Mesenchymal stem cell (in vitro differentiated cells and primary cell): Measurements from ENCODE around the gene HSH2D.

ENCODE experiments used
- DNase-seq: peaks from one replicate; pipeline ENCODE4 v3.0.0-alpha.2; 2013
- H2AFZ ChIP-seq: one replicate; pipeline ENCODE4 v1.6.1; 2013; ENCODE audit warnings: low read depth, mild to moderate bottlenecking, control low read depth, inconsistent platforms, low read length, moderate library complexity
- H2AK5ac ChIP-seq: 2 replicates; pipeline ENCODE4 v1.6.1; 2013; ENCODE audit warnings: low read length, moderate library complexity, mild to moderate bottlenecking, inconsistent platforms; ENCODE audit not compliant: severe bottlenecking
- H2BK120ac ChIP-seq: one replicate; pipeline ENCODE4 v1.6.1; 2013; ENCODE audit warnings: low read depth, mild to moderate bottlenecking, inconsistent platforms, low read length, moderate library complexity
- H2BK12ac ChIP-seq, 2 experiments: one replicate each; pipeline ENCODE4 v1.6.1; 2013; ENCODE audit warnings: inconsistent platforms in 2 of 2, low read length in 2 of 2, mild to moderate bottlenecking in 2 of 2, moderate library complexity in 2 of 2, control low read depth in 1 of 2
- H2BK15ac ChIP-seq: one replicate; pipeline ENCODE4 v1.6.1; 2013; ENCODE audit warnings: mild to moderate bottlenecking, low read depth, inconsistent platforms; ENCODE audit not compliant: poor library complexity, severe bottlenecking
- H2BK5ac ChIP-seq: 2 replicates; pipeline ENCODE4 v1.6.1; 2013; ENCODE audit warnings: low read depth, mild to moderate bottlenecking, low read length, control low read depth, inconsistent platforms; ENCODE audit not compliant: poor library complexity, severe bottlenecking
- H3K14ac ChIP-seq, 2 experiments: one replicate each; pipeline ENCODE4 v1.6.1; 2013; ENCODE audit warnings: inconsistent platforms in 2 of 2, low read length in 2 of 2, control low read depth in 1 of 2, mild to moderate bottlenecking in 1 of 2, moderate library complexity in 1 of 2
- H3K18ac ChIP-seq, 2 experiments: one replicate each; pipeline ENCODE4 v1.6.1; 2013; ENCODE audit warnings: inconsistent platforms in 2 of 2, low read length in 2 of 2, control low read depth in 1 of 2, low read depth in 1 of 2, mild to moderate bottlenecking in 1 of 2
- H3K23ac ChIP-seq, 2 experiments: one replicate each; pipeline ENCODE4 v1.6.1; 2013; ENCODE audit warnings: inconsistent platforms in 2 of 2, low read length in 2 of 2, mild to moderate bottlenecking in 2 of 2, moderate library complexity in 2 of 2, control low read depth in 1 of 2
- H3K27ac ChIP-seq: 2 replicates; pipeline ENCODE4 v1.5.1; 2013; ENCODE audit warnings: mild to moderate bottlenecking, moderate library complexity, low read length, control low read depth, inconsistent platforms; ENCODE audit not compliant: poor library complexity, severe bottlenecking
- H3K27me3 ChIP-seq, 2 experiments: 2 replicates each; pipeline versions ENCODE4 v1.6.1 to v1.7.0; 2013; ENCODE audit warnings: low read length in 2 of 2, mild to moderate bottlenecking in 2 of 2, moderate library complexity in 2 of 2, control low read depth in 1 of 2, inconsistent platforms in 1 of 2; ENCODE audit not compliant: control insufficient read depth in 1 of 2, insufficient read depth in 1 of 2
- H3K36me3 ChIP-seq, 2 experiments: 2 replicates each; pipeline versions ENCODE4 v1.6.1 to v1.7.0; 2013; ENCODE audit warnings: low read length in 2 of 2, control low read depth in 1 of 2, inconsistent platforms in 1 of 2, low read depth in 1 of 2, mild to moderate bottlenecking in 1 of 2; ENCODE audit not compliant: insufficient read depth in 2 of 2, control insufficient read depth in 1 of 2
- H3K4ac ChIP-seq, 2 experiments: one replicate each; pipeline ENCODE4 v1.6.1; 2013; ENCODE audit warnings: inconsistent platforms in 2 of 2, low read length in 2 of 2, mild to moderate bottlenecking in 2 of 2, moderate library complexity in 2 of 2, control low read depth in 1 of 2, low read depth in 1 of 2
- H3K4me1 ChIP-seq: 2 replicates; pipeline ENCODE4 v1.6.1; 2013; ENCODE audit warnings: low read depth, low read length, control low read depth; ENCODE audit not compliant: control insufficient read depth, insufficient read depth
- H3K4me2 ChIP-seq: 2 replicates; pipeline ENCODE4 v1.6.1; 2013; ENCODE audit warnings: low read length, mild to moderate bottlenecking, inconsistent platforms; ENCODE audit not compliant: poor library complexity, severe bottlenecking
- H3K4me3 ChIP-seq, 2 experiments: 2 replicates each; pipeline versions ENCODE4 v1.5.1 to v1.7.0; 2013; ENCODE audit warnings: low read length in 2 of 2, mild to moderate bottlenecking in 2 of 2, control low read depth in 1 of 2, low read depth in 1 of 2; ENCODE audit not compliant: insufficient read depth in 1 of 2
- H3K79me1 ChIP-seq: replicated peaks from 2 replicates; pipeline ENCODE4 v1.6.1; 2013; ENCODE audit warnings: mild to moderate bottlenecking, control low read depth, low read length, inconsistent platforms; ENCODE audit not compliant: poor library complexity, severe bottlenecking
- H3K9ac ChIP-seq: 2 replicates; pipeline ENCODE4 v1.7.0; 2013; ENCODE audit warnings: mild to moderate bottlenecking, low read length, moderate library complexity
- H3K9me3 ChIP-seq: 2 replicates; pipeline ENCODE4 v1.7.0; 2013; ENCODE audit warnings: mild to moderate bottlenecking, low read length; ENCODE audit not compliant: control insufficient read depth
- H4K8ac ChIP-seq: one replicate; pipeline ENCODE4 v1.6.1; 2013; ENCODE audit warnings: inconsistent platforms, mild to moderate bottlenecking, low read length, moderate library complexity
- H4K91ac ChIP-seq: one replicate; pipeline ENCODE4 v1.6.1; 2013; ENCODE audit warnings: mild to moderate bottlenecking, low read length, inconsistent platforms
- WGBS: methylation state at CpG from one replicate; pipeline ENCODE4 v1.1.7; 2013; ENCODE audit warnings: mixed read lengths; 5-methylcytosine and 5-hydroxymethylcytosine counted together

The HSH2D gene

DNA sequence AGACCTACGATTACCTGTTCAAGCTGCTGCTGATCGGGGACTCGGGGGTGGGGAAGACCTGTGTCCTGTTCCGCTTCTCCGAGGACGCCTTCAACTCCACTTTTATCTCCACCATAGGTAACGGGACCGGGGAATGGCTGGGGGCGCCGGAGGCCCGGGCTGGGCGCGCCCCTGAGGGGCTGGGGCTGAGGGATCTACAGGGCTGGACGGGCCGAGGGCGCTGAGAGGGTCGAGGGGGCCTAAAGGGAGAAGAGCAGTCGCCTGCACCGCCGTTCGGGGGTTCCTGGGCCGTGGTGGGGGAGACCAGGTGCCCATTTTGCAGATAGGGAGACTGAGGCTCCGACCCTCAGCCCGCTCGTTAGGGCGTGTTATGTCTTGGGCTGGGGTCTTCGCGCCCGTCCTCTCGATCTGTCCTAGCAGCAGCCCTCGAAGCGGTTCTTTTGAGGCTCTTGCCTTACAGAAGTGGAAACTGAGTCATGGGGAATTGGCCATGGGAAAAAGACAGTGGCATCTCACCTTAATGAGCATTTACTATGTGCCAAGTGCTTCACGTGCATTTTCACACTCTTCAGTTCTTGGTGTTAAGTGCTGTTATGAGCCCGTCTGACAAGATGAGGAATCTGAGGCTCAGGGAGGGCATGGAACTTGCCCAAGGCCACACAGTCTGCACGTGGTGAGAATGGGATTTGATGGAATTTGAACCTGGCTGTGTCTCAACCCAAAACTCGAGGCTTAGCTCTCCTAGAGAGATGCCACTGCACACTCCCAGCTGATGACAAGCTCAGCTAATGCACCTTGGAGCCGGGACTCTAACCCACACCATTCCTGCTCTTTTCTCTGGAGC, 31.4 kb upstream of the HSH2D start:
- Histone ChIP-seq H4K91ac (peak overlapping the region; percentile 77), H2BK12ac (peak overlapping the region in 1 of 2 experiments; percentile 57), H2BK5ac (peak overlapping the region; percentile 62), H3K14ac (peak overlapping the region in 1 of 2 experiments; percentile 99), H3K4me2 (peak overlapping the region; percentile 90), H3K27ac (peak overlapping the region; percentile 56), H3K36me3 (peaks cover 2 to 9% of the 10 kb centered on the region in 2 experiments), H2BK15ac (peak overlapping the region; percentile 12), H3K9ac (peak overlapping the region; percentile 95), H3K27me3 (no peaks in the 10 kb centered on the region), H4K8ac (peak overlapping the region; percentile 70), H3K4ac (peak overlapping the region; percentile 88 to 98), H2BK120ac (peak overlapping the region; percentile 88), H3K79me1 (peaks cover 10% of the 10 kb centered on the region), H3K18ac (peak overlapping the region; percentile 84 to 91), H3K4me1 (peaks cover 22% of the 10 kb centered on the region), H3K23ac (peak overlapping the region in 1 of 2 experiments; percentile 91), H2AFZ (peak overlapping the region; percentile 83), H2AK5ac (peak overlapping the region; percentile 86), H3K9me3 (no peaks in the 10 kb centered on the region), H3K4me3 (peak overlapping the region; percentile 83 to 96)
- no peak for DNase-seq
- 5% methylated on average over 37 of the region's 37 CpGs for WGBS

DNA sequence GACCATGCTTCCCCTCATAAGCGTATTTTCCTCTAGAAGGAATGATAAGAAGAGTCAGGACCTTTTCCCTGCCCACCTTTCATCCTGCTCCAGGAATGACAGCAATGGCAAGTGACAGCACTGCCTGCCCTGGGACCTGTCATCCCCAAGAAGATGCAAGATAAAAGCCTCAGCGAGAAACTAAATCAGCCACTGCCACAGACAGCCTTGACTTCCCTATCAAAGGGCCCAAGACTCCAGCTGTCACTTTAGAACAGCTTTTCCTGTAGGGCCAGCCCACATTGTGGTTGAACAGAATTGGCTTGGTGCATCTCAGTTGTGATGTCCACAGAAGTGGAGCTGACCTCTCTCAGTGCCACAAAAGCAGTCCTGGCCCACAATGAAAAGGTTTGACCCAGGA, 30.7 kb upstream of the HSH2D start:
- Histone ChIP-seq H3K14ac (no peak overlapping the region), H3K27ac (no peak overlapping the region), H3K79me1 (peaks cover 13% of the 10 kb centered on the region), H2BK15ac (no peak overlapping the region), H3K4me3 (peak overlapping the region in 1 of 2 experiments; percentile 83), H3K27me3 (no peaks in the 10 kb centered on the region), H3K23ac (peak overlapping the region in 1 of 2 experiments; percentile 14), H2BK5ac (no peak overlapping the region), H3K4me2 (peak overlapping the region; percentile 90), H4K91ac (no peak overlapping the region), H3K4me1 (peaks cover 22% of the 10 kb centered on the region), H4K8ac (no peak overlapping the region), H2AK5ac (no peak overlapping the region), H2BK12ac (no peak overlapping the region), H3K9ac (peak overlapping the region; percentile 95), H2AFZ (no peak overlapping the region), H3K18ac (no peak overlapping the region), H3K4ac (no peak overlapping the region), H3K9me3 (no peaks in the 10 kb centered on the region), H3K36me3 (peaks cover 3 to 13% of the 10 kb centered on the region in 2 experiments), H2BK120ac (no peak overlapping the region)
- DNase-seq = no peak
- 86% methylated on average over 2 of the region's 2 CpGs for WGBS

DNA sequence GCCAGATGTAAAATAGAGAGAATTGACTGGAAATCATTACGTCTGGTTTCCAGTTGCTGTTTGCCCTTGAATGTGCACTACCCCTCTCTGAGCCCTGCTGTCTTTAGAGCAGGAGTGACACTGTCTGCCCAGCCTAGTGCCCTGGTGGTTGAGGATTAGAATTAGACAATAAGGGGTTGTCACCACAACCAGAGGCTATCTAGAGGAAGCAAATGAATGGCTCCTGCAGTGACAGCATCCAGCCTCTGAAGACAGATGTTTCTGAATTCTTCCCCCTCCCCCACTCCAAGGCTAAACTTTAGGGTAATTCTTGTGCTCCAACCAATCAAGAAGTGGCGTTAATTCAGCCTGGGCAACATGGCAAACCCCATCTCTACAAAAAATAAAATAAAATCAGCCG, 29.8 kb upstream of the HSH2D start:
- H3K18ac ChIP-seq = no peak overlapping the region
- no peak overlapping the region for H3K27ac ChIP-seq
- H4K8ac ChIP-seq = no peak overlapping the region
- H3K9me3 ChIP-seq = no peaks in the 10 kb centered on the region
- H3K14ac ChIP-seq = no peak overlapping the region
- peaks cover 22% of the 10 kb centered on the region for H3K79me1 ChIP-seq
- no peaks in the 10 kb centered on the region for H3K27me3 ChIP-seq
- H2AK5ac ChIP-seq = no peak overlapping the region
- H2BK5ac ChIP-seq = no peak overlapping the region
- no peak overlapping the region for H2BK15ac ChIP-seq
- H3K36me3 ChIP-seq = peaks cover 12 to 23% of the 10 kb centered on the region in 2 experiments
- no peak overlapping the region for H3K4me3 ChIP-seq
- peaks cover 22% of the 10 kb centered on the region for H3K4me1 ChIP-seq
- no peak overlapping the region for H3K4me2 ChIP-seq
- no peak overlapping the region for H2BK120ac ChIP-seq
- DNase-seq = no peak
- H3K9ac ChIP-seq = no peak overlapping the region
- WGBS = 97% methylated on average over 3 of the region's 3 CpGs
- no peak overlapping the region for H3K23ac ChIP-seq
- H2AFZ ChIP-seq = no peak overlapping the region
- H3K4ac ChIP-seq = no peak overlapping the region
- no peak overlapping the region for H2BK12ac ChIP-seq
- no peak overlapping the region for H4K91ac ChIP-seq

DNA sequence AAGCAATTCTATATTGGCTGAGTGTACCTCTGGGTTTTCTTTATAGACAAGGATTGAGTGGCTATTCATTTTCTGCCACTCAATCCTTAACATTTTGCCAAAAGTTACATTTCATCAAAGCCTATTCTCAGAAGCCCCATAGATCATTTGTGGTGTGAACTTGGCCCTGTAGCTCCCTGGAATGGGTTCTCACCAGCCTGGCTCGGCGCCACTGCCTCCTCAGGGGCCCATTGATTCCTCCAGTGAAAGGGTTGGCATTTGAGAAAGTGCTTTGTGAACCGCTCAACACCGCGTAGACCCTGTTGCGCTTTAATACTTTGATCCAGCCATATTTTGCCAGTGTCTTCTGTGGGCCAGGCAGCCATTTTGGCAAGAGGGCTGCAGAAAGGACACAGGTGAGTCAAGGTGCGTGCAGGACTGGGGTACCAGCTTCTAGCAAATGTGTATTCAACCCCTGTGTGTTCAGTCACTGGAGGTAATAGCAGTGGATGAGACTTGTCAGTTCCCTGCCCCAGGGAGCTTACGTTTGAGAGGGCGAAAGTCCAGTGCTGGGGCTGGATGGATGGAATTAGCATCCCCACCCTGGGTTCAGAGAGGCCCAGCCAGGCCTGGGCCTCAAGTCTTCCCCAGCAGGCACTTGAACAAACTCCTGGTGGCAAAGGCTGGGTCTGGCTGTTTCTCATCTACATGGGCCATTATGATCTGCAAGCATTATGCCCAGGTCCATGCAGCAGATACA, 28.0 kb upstream of the HSH2D start:
- DNase-seq = no peak
- H3K4ac ChIP-seq = no peak overlapping the region
- no peak overlapping the region for H3K4me2 ChIP-seq
- H3K14ac ChIP-seq = no peak overlapping the region
- no peak overlapping the region for H2BK15ac ChIP-seq
- H3K79me1 ChIP-seq = peaks cover 32% of the 10 kb centered on the region
- no peak overlapping the region for H3K9ac ChIP-seq
- H4K8ac ChIP-seq = no peak overlapping the region
- no peak overlapping the region for H2AFZ ChIP-seq
- 98% methylated on average over 9 of the region's 9 CpGs for WGBS
- peak overlapping the region in 1 of 2 experiments; percentile 14 for H3K23ac ChIP-seq
- H2BK5ac ChIP-seq = no peak overlapping the region
- H3K4me3 ChIP-seq = no peak overlapping the region
- no peak overlapping the region for H3K27ac ChIP-seq
- H4K91ac ChIP-seq = no peak overlapping the region
- no peak overlapping the region for H3K18ac ChIP-seq
- no peak overlapping the region for H2BK120ac ChIP-seq
- peaks cover 22% of the 10 kb centered on the region for H3K4me1 ChIP-seq
- no peak overlapping the region for H2AK5ac ChIP-seq
- peaks cover 28 to 38% of the 10 kb centered on the region in 2 experiments for H3K36me3 ChIP-seq
- no peak overlapping the region for H2BK12ac ChIP-seq
- no peaks in the 10 kb centered on the region for H3K9me3 ChIP-seq
- no peaks in the 10 kb centered on the region for H3K27me3 ChIP-seq
